Caki2 (cell line): ENCODE data around the gene NUP188. TPM values are rescaled to one million over a fixed set of nuclear protein-coding genes. Genes with fewer than 3 reads are reported as not detected.

ENCODE experiments used
- DNase-seq: peaks from one replicate; pipeline ENCODE4 v3.0.0-alpha.2; 2015; ENCODE audit warnings: low read depth
- in situ Hi-C: cut with HindIII; loops from 2 replicates; pipeline ENCODE4 v1.10.0; 2016; ENCODE audit warnings: low sequenced_read_pairs, low pct_unique_long_range_greater_than_20kb, mixed read lengths
- total RNA-seq: library from RNA; depleted of rRNA; stranded (reverse); fragments of >200 nt; shearing (Covaris generic); gene quantifications from 2 replicates; pipeline ENCODE4 v1.2.3, GENCODE V29; 2014; ENCODE audit warnings: low replicate concordance

The NUP188 gene
- total RNA-seq, 1 experiment from 2014 or later = 22.3 TPM

DNA sequence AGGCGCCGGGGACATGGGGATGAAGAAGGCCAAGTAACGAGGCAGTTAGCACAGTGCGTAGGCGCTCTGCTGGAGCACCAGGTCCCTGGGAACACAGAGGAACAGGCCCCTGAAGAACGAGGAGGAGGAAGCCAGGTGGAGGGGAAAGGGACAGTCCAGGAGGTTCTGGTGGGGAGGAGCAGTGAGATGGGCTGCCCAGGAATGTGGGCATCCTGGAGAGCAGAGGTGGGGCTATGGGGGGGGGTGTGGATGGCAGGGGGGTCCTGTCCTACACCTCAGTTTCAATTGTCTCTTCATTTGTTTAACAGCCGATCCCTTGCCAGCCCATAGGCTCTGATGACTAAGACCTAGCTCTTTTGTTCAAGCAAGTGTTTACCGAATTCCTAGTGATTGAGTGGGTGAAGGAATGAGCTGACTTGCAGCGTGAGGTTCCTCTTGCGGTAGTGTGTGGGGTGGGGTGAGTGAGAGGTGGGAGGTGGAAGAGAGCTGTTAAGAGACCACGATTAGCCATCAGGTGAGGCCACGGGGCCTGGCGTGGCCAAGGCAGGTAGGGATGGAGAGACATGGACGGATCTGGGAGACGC lies 35.1 kb upstream of the NUP188 start:
- DNase-seq = no peak
- in situ Hi-C loops = no loop called here

DNA sequence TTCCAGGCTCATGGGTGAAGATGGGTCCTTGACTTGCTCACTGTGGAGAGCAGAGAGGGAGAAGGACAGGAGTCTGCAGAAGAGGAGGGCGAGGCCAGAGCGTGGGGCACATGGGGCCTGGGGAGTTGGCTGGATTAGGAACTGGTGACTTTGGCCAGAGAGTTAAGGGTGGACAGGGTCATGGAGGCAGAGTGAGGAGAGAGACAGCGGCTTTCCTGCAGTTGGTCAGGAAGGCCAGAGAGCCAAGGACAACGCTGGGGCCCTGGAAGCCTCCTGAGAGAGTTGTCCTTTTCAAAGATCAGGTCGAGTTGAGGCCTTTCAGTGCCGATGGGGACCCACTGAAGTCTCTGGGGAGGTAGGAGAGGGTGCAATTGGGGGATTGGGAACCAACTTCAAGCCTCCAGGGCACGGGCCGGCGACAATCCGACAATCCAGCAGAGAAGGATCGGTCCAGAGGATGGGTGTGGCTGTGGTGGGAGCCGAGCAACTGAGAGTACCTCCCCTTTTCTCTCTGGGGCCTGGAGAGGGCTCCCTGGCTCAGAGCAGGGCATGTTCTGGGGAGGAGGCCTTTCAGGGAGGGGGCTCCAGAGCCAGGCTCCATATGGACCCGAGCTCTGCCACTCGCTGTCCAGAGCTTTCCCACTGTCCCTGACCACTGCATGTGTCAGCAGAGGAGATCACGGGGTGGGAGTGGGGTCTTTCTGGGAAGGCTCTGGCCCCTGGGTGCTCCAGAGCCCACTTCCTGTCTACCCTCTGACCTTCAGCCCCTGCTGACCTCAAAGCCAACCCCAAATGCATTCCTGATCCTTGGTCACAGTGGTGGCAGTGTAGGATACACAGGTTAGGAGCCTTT lies 34.2 kb upstream of the NUP188 start:
- DNase-seq = no peak
- in situ Hi-C loops = no loop called here

DNA sequence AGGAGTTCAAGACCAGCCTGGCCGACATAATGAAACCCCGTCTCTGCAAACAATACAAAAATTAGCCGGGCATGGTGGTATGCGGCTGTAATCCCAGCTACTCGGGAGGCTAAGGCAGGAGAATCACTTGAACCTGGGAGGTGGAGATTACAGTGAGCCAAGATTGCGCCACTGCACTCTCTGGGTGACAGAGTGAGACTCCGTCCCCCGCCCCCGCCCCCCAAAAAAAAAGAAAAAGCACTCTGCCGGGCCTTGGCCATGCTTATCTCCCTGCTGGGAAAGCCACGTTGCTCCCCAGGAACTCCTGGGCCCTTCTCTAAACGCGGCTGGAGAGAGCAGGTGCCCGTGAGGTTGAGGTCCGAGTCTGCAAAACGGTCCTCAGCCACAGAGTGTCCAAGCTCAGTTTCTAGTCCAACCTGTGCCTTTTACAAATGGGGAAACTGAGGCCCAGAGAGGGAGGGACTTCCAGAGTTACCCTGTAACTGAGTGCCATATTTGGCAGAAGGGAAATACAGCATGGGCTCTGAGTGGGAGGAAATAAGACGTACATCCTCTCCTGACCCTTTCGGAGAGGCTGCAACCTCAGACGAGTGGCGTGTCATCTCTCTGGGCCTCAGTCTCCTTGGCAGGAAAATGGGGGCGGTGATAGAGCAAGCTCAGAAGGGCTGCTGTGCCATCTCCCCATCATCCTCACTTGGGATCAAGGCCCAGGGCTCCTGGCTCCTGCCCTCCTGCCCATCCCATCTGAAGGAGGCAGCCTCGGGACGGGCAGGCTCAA lies 33.3 kb upstream of the NUP188 start:
- in situ Hi-C loops = no loop called here
- no peak for DNase-seq

DNA sequence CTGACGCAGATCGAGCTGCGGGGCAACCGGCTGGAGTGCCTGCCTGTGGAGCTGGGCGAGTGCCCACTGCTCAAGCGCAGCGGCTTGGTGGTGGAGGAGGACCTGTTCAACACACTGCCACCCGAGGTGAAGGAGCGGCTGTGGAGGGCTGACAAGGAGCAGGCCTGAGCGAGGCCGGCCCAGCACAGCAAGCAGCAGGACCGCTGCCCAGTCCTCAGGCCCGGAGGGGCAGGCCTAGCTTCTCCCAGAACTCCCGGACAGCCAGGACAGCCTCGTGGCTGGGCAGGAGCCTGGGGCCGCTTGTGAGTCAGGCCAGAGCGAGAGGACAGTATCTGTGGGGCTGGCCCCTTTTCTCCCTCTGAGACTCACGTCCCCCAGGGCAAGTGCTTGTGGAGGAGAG lies 31.3 kb upstream of the NUP188 start:
- no peak for DNase-seq
- in situ Hi-C loops = no loop called here

GRCh38 chr9:128916745-128917144 lies 30.8 kb upstream of the NUP188 start:
- in situ Hi-C loops = no loop called here

GRCh38 chr9:128917151-128917849 lies 30.2 kb upstream of the NUP188 start:
- DNase-seq = no peak
- in situ Hi-C loops = no loop called here

More at GRCh38 chr9:128916745-128917144, 30.8 kb upstream of the NUP188 start:
- DNase-seq = no peak

DNA sequence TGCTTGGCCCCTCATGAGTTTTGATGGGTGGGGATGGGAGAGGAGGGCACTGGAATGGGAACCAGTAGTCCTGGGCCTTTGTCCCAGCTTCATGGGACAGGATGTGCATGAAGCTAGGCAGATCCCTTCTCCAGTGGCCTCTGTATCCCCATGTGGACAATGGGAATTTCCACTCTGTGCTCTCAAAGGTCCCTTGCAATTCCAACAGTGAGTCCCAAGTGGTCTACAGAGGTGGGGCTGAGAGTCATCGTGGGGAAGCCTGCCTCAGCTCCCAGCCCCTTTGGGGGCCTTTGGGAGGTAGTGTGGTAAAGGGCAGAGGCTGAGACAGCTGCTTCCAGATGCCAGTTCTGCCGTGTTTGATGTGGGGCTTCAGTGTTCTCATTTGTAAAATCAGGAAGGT lies 28.6 kb upstream of the NUP188 start:
- in situ Hi-C loops = no loop called here
- no peak for DNase-seq

DNA sequence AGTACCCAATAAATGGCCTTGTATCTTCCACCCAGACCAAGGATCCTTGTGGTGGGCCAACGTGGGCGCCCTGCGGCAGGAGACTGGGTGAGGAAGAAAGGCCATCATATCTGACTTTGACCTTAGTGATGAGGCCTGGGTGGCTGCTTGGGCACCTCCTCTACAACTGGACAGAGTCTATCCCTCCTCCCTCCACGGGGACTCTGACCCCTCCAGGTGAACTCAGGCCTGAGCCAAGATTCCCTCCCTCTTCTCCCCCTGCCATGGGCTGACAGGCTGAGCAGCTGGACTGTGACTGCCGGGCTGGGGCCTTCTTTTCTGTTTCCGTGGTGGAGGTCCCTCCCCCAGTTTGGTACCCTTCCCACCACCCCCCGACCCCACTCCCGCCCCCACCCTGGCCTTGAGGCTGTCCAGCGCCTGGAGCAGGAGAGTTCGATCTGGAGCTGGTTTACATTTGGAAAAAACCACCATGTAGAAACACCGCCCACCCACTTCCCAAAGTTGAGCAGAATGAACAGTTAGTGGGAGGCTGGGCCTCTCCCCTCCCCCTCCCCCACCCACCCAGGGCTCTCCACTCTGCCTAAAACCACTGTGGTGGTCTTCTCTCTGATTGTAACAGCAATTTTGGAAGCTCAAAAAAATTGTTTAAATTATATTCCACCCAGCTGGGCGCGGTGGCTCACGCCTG lies 28.0 kb upstream of the NUP188 start:
- in situ Hi-C loops = no loop called here
- no peak for DNase-seq

- no peak for DNase-seq
- in situ Hi-C loops = no loop called here
These were observed 27.0 kb upstream of the NUP188 start, which contains the start of gene PHYHD1 for GRCh38 chr9:128920381-128921058. TSS of gene PHYHD1 (plus strand) at chr9:128920982. CDS start at chr9:128922324, 1,342 bp downstream.

- DNase-seq = no peak
- in situ Hi-C loops = no loop called here
These were observed 25.4 kb upstream of the NUP188 start for GRCh38 chr9:128921881-128922763.

- in situ Hi-C loops = no loop called here
- no peak for DNase-seq
These were observed 24.0 kb upstream of the NUP188 start for GRCh38 chr9:128923493-128923883.

- in situ Hi-C loops = no loop called here
- DNase-seq = peak; percentile 46
These were observed 19.6 kb upstream of the NUP188 start for GRCh38 chr9:128927731-128928411.

- in situ Hi-C loops = no loop called here
- DNase-seq = no peak
These were observed 18.9 kb upstream of the NUP188 start for GRCh38 chr9:128928624-128929023.

DNA sequence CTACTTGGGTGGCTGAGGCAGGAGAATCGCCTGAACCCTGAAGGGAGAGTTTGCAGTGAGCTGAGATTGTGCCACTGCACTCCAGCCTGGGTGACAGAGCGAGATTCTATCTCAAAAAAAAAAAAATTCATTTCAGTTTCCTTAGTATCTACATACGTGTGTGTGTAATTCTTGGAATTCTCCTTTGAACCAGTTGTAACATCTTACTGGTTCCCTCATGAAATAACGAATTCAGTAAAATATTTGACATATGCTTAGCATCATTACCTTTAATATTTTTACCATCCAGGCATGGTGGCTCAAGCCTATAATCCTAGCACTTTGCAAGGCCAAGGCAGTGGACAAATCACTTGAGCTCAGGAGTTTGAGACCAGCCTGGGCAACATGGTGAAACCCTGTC lies 17.9 kb upstream of the NUP188 start:
- DNase-seq = no peak
- in situ Hi-C loops = no loop called here

GRCh38 chr9:128933731-128934130 lies 13.8 kb upstream of the NUP188 start:
- in situ Hi-C loops = no loop called here
- DNase-seq = no peak
